ENCODE results near the gene CYP11A1.

Gene CYP11A1

GRCh38 chr15:74343127-74343796 lies 24.2 kb downstream of the CYP11A1 start:
- DNase-seq: no peak

DNA sequence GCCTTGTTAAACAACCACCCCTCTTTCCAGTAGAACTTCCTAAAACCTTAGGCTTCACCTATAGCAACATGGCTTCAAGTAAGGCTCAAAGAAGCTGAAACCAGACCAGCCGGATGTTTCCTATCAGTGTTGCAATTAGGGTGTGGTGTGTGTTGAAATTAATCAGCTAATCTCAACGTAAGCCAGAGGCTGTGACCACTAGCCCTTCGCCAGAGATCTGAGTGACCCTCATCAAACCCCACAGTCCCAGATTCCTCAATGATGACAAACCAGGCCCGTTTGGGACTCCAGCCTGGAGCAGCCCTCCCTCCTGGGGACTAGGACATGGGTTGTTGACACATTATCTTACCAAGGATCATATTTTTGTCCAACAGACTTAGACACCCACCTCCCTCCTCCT lies 27.3 kb downstream of the CYP11A1 start:
- no peak for DNase-seq

DNA sequence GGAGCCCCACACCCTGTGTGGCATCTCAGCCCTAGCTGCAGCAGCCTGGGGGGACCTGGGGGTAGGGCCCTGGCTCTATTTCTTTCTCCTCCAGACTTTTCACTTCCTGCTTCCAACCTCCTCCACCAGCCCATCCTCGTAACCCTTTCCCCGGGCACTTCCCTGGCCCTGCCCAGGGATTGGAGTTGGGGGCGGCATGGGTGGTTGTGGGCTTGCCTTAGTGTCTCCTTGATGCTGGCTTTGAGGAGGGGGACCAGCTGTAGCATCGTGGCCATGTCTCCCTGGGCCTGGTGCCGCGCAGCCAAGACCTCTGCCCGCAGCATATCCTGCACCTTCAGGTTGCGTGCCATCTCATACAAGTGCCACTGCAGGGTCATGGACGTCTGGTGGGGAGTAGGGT lies 28.1 kb downstream of the CYP11A1 start:
- DNase-seq: no peak

GRCh38 chr15:74338676-74339075 lies 28.8 kb downstream of the CYP11A1 start:
- DNase-seq: no peak

DNA sequence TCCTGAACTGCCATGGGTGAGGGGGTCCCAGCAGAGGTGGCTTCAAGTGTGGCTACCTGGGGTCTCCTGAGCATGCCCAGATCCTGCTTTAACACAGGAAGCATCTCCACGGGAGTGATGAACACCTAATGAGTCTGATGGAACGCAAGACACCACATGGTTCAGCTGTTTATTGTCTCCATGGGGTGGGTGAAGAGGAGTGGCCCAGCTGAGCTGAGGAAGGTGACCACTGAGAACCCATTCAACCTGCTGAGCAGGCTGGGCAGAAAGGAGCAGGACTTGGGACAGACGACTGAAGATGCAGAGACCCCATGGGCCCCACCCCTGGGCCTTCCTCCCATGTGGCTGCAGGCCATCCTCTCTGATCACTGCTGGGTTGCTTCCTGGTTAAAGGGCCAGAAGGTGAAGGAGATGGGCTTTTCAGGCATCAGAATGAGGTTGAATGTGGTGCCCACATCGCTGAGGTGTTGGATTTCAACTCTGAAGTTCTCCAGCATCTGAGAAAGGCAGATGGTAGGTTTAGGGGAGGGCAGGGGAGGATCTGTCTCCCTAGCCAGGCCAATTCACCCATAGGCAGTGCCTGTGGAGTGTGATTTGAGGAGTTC lies 29.7 kb downstream of the CYP11A1 start:
- DNase-seq: no peak

DNA sequence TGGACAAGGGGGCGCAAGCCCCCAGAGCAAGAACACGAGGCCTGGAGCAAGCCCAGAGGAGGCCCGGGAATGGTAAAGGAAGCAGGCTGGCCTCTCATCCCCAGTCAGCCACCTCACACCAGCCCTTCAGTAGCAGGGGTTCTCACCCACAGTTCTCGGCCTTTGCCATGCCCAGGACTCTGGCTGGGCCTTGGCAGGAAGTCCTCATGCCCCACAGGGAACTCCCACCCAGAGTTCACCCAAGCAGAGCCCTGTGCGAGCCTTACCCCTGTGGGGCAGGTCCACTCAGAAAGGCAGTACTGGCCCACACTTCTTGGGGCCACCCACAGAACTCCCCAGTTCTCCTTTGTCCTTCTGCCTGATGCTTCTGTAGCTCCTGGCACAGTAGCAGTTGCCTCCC lies 30.3 kb downstream of the CYP11A1 start:
- no peak for DNase-seq

DNA sequence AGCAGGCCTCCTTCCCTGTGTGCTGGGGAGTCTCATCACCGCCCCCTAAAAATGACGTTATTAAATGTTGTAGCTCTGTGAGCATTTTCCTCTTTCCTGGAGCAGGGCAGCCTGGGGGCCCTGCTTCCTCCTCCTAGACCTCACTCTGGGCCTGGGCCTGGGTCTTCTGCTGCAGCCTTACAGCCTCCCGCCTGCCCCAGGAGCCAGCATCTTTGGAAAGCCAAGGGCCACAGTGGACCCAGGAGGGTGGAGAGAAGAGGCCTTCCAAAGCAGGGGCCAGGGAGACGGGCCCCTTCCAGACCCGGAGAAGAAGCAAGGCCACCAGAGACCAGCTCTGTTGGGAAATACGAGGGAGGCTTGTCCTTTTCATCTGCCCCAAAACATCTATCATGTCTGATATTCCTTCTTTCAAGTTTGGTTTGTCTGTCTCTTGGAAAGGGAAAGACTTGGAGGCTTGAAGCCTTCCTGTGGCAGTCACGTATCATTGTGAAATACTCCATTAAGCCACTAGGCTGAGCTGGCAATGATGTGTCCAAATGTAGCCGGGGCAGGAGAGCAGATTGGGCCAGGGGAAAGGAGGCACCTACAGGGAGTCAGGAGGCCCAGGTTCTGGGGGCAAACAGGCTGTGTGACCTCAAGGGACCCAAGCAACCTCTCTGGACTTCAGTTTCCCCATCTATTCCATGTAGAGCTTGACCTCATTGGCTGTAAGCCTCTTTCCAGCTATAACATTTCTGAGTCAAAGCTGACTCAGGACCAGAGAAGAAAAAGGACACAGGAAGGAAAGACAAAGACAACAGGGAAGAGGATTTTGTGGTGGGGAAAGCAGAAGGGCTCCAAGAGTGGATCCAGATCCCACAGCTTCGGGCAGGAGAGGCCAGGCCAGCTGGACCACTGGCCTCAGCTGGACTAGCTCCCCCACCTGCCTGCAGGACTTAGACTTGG lies 31.1 kb downstream of the CYP11A1 start:
- DNase-seq: no peak

GRCh38 chr15:74335396-74335795 lies 32.0 kb downstream of the CYP11A1 start:
- DNase-seq: no peak

- no peak for DNase-seq
Observed at GRCh38 chr15:74334127-74334526, 33.3 kb downstream of the CYP11A1 start.

DNA sequence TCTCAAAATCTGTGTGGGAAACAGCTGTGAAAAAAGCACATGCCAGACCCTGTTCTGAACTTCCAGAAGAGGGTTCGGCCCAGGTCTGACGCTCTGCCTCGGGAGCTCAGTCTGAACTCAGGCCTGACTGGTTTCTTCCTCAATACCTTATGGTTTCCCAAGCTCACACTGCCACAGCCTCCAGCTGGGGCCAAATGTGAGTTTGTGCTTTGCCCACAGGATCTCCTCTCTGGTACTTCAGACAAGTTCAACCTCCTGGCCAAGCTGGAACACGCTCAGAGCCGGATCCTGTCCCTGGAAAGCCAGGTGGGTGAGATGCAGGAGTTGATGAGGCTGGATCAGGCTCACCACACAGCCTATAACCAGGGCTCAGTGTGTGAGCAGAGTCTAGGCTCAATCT lies 33.8 kb downstream of the CYP11A1 start:
- DNase-seq: no peak

DNA sequence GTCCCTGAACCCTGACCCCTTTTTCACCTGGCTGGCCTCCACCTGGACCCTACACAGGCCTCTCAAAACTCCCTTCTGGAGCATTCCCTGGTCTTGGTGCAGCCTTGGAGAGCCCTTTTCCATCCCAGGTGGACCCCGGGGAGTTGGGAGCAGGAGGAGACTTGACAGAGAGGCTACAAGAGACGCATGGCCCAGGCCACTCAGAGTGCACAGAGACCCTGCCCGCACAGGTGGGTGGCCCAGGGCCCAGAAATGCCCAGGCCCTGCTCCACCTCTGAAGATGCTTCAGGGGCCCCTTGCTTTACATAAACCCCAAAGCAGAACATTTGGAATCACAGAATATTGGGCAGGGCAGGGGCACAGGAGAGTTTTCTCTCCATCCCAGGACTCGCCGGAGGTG lies 34.4 kb downstream of the CYP11A1 start:
- no peak for DNase-seq

DNA sequence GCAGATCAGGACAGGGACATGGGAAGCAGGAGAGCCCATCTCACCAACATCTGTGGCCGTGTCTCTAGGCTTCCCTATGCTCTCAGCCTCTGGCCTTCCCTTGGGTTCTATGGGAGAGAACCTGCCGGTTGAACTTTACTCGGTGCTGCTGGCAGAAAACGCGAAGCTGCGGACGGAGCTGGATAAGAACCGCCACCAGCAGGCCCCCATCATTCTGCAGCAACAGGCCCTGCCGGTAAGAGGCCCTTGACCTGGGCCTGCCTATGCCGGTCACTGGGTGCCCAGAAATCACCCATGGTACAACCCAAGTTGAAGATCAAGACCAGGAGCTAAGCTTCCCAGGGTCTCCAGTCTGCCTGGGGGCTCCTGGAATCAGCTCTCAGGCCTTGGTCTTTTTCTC lies 34.8 kb downstream of the CYP11A1 start:
- DNase-seq: no peak

GRCh38 chr15:74332011-74332410 lies 35.4 kb downstream of the CYP11A1 start:
- DNase-seq: no peak

DNA sequence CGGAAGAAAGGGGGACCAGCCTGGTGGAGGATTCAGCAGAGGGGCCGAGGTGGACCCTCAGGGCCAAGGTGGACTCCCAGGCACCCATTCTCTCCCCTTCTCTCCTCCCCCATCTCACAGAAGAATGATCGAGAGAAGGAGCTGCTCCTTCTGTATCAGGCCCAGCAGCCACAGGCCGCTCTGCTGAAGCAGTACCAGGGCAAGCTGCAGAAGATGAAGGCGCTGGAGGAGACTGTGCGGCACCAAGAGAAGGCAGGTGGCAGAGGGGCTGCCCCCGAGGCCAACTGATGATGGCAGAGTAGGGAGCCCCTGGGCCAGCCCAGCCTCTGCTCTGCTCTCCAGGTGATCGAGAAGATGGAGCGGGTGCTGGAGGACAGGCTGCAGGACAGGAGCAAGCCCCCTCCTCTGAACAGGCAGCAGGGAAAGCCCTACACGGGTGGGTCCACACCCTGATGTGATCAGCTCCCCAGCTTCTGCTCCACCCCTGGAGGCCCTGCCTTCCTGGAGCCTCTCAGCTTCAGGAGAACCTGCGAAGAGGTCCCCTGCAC lies 36.5 kb downstream of the CYP11A1 start:
- DNase-seq: no peak

GRCh38 chr15:74328331-74329056 lies 39.0 kb downstream of the CYP11A1 start:
- DNase-seq: no peak

DNA sequence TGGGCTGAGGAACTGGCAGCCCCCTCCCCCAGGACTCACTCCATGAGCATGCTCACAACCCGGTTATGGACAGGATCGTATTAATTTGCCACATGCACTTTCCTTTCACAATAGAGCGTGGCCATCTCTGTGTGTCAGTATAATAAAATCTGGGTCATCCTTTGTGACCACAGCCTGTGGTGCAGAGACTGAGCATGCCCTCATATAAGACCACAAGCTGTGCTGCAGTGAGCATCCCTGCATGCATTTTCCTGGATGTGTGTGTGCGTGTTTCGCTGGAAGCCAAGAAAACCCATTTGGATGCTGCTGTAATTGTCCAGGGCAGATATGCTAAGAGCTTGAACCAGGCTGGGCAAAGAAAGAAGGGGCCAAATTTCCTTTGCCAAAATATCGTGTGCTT lies 39.7 kb downstream of the CYP11A1 start:
- DNase-seq: no peak

DNA sequence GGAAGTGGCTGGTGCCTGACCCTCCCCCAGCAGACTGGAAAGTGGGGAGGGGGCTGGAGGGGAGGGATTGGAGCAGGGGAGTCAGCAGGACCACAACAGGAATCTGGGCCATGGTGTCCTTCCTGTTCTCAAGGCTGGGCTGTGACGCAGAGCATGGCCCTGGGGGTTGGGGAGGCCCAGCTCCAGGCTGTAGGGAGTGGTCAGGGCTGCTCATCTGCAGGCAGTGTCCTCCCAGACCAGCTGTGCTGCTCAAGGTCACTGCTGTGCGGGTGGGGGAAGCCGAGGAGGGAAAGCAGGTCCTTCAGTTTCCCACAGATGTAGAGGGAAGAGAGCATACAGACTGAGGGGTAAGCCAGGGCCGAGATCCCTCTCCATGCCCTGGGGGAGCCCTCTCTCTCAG lies 40.7 kb downstream of the CYP11A1 start:
- no peak for DNase-seq

GRCh38 chr15:74324714-74325113 lies 42.7 kb downstream of the CYP11A1 start:
- DNase-seq: no peak

GRCh38 chr15:74322558-74323180 lies 44.8 kb downstream of the CYP11A1 start:
- peak; percentile 48 for DNase-seq

- no peak for DNase-seq
Observed at GRCh38 chr15:74320352-74321247, 46.8 kb downstream of the CYP11A1 start.
